HUDEP-2 (cell line): ENCODE results near the gene TMEM164.

ENCODE experiments used
- DNase-seq, 76 experiments: peaks; one replicate each; lab custom pipeline; 2025; ENCODE audit not compliant: unreplicated experiment in 76 of 76; lab: John Stamatoyannopoulos, UW

Gene TMEM164

DNA sequence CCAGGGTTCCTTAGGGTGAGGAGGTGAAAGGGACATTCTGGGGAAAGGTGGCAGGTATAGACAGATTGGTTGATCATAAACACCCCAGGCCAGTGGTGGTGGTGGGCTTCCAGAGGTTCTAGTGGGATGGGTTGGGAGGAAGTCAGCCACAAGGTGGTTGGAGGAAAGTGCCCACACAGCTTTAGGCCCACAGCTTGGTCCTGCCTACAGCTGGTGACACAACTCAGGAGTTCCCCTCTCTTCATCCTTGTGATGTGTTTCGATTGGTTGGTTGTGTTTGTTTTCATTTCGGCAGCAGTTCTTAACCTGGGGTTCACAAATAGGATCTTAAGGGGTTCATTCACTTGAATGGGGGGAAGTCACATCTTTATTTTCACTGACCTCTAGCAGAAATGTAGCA lies 157.0 kb downstream of the TMEM164 start:
- DNase-seq = no peak

DNA sequence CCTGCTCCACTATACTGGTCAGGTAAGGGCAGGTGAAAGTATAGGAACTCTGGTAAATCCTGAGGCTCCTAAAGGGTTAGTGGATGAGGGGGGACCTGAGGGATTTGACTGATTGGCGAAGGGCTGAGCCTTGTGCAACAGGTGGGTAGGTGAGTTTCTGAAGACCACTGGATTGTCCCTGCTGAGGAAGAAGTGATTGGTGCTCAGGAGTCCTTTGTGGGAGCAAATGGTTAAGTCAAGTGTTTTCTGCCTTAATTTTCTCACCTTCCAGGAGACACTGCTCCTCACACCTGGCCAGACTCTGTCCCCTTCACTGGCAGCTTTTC lies 158.4 kb downstream of the TMEM164 start:
- DNase-seq = no peak

DNA sequence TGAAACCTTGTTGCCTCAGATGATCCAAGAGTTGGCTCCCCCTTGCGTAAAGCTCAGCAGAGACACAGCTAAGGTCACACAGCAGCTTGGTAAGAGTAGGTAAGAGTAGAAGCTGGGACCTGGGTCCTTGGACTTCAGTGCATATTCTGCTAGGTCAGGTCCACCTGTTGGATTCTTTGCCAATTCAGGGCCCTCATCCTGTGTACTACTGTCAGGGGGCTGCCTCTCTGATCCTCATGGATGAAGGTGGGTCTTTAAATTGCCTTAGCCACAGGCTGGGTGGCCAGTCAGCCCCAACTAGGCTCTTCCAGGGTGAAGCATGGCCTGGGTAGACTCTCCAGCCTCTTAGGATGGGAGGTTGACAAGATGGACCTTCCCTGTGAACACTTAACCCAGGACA lies 159.2 kb downstream of the TMEM164 start:
- no peak for DNase-seq

DNA sequence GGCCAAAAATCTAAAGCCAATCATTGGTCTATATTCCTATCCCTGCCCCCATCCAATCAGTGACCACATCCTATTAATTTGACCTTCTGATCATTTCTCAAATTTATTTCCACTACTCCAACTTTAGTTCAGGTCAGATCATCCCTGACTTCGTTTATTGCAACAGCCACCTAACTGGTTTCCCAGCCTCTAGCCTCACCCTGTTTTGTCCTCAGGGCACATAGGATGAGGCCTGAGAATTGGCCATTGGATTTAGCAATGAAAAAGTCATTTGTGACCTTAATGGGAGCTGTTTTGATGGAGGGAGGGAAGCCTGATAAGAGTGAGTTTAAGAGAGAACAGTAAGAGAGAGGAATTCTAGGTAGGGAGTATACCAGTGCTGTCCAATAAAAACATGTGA lies 160.0 kb downstream of the TMEM164 start:
- no peak for DNase-seq

DNA sequence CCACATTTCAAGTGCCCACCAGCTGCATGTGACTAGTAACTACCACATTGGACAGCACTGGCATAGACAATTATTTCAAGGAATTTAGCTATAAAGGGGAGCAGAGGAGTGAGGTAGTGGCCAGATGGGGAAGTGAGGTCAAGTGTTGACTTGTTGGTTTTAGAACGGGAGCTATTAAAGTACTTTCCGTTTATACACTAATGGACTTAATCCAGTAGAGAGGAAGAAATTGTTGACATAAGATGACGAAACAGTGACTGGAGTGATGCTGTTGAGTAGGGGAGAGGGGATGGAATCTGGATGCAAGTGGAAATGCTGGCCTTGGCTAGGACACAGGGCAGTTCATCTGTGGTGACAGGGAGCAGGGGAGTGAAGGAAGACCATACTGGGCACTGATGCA lies 160.6 kb downstream of the TMEM164 start:
- no peak for DNase-seq

DNA sequence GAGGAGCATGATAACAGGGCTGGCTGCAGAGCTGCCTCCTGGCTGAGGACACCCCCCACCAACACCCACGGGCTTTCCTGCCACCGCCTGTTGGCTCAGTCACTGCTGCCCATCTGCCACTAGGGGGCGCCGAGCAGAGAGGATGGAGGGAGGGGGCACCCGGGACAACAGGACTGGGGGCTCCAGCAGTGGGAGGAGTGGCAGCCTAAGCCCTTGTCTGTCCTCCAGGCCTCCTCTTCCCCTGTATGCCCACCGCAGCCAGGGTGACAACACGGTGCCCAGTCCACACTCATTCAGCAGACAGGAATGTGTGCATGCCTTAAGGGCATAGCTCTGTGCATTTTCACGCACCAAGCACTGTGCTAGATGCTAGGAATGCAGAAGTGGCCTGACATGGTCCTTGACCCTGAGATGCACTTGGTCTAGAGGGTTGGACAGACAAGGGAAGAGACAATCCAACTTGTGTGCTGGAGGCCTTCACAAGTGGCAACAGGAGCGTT lies 165.1 kb downstream of the TMEM164 start:
- peak in 70 of 76 experiments; percentile 0 to 72 (median 41) for DNase-seq

DNA sequence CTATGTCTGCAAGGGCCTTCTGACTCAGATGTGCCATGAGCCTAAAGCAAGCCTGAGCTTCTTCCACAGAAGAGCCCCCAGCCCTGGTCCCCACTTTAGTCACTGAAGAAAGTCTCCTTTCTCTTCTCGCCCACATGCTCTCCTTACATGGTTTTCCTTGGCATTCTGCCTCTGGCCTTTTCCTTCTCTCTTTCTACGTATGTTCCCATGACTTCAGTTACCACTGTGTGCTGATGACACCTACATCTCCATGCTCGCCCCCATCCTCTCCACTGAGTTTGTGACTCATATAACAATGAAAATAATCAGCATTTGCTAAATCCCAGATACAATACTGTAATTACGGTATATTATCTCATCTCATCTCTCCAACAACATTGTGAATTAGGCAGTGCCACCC lies 165.7 kb downstream of the TMEM164 start:
- no peak for DNase-seq

DNA sequence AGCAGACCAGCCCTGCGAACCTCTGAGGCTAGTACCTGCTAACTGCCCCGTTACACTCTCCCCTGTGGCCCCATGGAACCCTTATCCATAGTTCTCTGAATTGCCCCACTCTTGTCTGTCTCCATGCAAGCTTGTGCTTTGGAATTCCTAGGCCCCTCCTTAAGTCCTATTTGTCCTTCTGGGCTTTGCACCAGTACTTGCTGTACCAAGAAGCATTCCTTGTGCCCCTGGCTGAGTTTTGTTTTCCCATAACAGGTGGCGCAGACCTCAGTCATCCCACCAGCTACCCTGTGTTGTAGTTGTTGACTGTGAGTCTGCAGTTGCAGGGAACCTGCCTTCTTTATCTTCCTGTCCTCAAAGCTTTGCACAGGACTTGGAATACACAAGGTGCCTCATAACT lies 167.1 kb downstream of the TMEM164 start:
- DNase-seq = no peak

DNA sequence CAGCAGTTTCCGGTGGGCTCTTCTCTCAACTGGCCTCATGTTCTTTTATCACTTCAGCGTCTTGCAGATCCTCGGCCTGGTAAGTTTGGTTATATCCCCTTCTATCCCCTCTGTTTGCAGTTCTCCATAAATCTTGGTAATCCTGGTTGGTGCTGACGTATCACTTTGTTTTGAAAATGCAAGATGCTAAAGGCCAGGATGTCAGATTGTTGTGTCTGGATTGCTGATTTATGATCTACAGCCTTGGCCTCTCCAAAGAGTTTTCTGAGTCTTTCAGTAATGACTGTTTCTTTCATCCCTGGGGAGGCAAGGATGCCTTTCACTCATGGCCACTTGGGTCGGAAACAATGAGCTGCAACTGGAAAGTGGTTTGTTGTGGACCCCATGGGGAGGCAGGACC lies 168.5 kb downstream of the TMEM164 start:
- no peak for DNase-seq

DNA sequence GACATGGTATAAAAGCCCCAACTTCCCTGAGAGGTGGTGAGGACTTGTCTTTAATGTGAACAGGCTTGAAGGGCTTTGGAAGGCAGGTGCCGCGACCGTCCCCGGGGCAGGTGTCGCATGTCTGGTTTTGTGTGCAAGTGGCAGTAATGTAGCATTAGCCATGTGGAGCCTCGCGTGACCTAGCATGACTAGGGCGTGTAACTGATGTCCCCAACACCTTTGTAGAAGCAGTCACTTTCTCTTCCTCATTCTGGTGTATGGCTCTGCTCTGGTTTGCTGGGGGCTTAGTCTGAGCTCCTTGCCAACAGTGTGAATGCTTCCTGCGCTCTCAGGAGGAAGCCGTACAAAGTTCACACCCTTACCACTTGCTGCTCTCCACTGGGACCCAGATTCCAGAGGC lies 169.3 kb downstream of the TMEM164 start:
- no peak for DNase-seq

DNA sequence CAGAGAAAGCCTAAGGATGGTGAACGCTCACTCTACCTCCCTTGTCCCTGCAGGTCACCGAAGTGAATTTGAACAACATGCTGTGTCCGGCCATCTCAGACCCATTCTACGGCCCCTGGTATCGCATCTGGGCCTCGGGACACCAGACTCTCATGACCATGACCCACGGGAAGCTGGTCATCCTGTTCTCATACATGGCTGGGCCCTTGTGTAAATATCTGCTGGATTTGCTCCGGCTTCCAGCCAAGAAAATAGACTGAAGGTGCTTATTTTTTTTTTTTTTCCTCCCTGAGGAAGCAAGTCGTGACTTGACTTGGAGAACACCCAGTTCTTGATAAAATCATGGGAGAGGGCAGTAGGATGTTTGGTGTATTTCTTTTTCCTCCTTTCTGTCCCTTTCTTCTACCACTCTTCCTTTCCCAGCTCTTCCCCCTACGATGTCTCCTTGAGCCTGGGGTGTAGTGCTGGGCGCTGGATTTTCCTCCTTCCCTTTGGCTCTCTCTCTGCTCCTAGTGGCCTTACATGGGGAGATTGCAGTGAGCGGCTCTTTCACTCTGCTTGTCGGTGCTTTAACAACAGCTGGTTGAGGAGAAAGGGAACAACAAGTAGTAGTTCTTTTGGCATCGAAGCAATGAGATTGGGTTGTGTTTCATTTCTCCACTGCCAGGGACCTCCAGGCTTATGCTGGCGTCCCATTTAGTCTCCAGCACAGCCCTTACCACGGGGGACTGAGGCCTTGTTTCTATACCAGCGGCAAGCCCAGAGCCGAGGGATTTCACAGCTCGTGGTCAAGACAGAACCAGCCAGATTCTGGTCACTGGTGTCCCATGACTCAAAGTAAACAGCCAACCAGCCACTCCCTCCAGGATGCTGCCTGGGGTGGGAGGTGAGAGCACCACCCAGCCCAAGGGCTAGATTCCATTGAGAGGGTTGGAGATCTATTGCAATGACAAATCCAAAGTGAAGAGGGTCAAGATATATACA lies 170.6 kb downstream of the TMEM164 start:
- DNase-seq = no peak

DNA sequence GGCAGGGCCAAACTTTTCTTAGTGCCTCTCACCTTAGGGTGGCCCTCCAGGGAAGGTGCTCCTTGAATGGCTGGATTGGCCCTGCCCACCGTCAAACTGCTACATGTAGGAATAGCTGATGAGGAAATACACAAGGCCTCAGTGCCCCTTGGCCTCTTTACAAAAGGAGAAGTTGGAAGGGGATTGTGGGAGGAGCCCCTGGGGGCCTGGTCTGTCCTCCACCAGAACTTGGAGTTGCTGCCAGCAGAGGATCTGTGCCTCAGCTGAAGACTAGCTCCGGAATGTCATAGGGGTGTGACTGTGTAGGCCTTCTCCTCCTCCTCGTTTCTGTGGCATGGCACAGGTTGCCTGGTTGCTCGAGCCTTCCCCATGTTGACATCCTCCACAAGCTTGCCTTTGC lies 172.2 kb downstream of the TMEM164 start:
- DNase-seq = peak in 1 of 76 experiments; percentile 6

DNA sequence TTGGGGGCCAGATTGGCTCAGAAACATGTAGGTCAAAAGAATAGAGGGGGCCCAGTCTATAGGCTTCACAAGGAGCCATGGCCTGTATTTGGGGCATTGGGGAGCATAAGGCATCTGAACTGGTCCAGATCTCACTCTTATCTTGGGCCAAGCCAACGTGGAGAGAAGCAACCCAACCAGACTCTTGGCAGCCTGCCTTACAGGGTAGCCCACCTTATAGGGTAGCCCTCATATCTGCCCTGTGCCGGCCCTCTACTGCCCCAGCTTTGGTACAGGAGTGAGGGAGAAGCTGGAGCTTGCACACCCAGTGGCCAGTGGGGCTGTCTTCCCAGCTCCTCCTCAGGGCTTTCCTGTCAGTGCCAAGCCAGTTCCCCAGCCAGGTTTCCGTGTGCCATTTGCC lies 172.8 kb downstream of the TMEM164 start:
- no peak for DNase-seq

DNA sequence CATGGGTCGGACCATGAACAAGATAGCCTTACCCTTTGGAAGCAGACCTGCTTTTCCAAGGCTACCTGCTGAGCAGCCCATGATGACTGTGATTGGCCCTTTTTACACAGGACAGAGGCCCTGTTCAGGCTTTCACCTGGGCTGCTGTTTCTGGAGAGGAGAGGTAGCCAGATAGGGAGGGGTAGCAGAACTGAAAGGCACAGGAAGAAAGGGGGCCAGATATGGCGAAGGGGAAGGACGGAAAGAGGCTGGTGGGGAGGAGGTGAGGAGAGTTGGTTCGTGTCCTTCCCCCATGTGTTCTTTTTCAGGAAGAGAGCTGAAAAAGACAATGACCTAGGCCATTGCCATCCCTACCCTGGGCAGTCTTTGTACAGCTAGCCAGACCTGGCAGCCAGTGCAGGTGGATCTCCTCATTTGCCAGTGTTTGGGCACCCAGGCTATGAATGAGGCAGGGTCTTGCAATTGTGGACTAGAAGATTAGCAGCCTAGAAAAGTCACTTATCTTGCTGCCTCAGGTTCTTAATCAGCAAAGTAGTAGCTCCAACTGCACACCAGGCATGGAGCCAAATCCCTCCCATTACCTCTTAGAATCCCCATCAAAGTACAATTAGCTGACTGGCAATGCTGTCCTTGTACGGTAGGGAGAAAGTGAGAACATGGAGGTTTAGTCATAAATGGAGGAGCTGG lies 175.4 kb downstream of the TMEM164 start:
- peak in 74 of 76 experiments; percentile 18 to 90 (median 72) for DNase-seq

DNA sequence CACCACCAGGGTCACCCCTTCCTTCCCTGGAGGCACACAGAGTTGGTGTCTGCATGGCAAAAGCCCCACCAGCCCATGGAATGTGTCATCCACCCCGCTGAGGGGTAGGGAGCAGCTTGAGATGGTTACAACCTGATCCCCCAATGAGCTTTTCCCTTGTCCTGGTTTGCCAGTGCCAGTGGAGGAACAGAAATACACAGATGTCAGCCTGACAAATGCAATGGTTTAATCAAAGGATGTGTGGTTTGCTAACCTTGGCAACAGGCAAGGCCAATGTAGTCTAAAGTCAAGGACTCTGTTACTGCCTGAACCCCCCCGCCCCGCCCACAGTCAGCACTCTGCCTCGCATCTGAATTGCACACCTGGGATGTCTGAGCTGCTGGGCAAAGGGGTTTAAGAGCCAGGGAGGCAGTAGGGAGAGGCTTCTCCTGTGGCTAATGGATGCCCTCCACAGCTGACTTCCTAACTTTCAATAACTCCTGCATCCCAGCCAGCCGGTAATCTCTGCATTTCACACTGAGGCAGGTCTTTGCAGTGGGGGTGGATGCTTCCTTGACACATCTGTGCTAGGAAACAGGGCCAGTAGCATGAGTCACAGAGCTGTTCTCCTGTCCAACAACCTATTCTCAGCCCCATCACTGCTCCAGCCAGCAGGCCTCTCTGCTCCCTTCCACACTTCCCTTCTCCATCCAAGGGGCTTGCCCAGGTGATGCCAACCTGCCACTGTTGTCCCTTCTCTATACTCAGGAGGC lies 177.4 kb downstream of the TMEM164 start:
- no peak for DNase-seq

DNA sequence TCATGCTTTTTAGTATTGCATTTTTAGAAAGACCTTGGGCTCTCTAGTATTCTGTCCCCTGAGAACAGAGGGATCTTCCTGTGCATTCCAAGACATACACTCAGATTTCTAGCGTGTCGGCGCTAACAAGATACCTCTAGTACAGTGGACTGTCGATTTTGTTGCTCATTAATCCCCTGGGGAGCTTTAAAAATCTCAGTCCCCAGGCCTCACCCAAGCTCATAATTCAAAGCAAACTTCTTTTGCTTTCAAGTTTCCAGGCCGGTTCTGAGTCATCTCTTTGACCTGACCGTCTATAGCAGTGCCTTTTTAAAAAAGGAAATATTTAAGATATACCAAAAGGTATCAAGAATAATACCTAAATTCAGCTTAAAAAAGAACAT lies 178.0 kb downstream of the TMEM164 start:
- DNase-seq = no peak

DNA sequence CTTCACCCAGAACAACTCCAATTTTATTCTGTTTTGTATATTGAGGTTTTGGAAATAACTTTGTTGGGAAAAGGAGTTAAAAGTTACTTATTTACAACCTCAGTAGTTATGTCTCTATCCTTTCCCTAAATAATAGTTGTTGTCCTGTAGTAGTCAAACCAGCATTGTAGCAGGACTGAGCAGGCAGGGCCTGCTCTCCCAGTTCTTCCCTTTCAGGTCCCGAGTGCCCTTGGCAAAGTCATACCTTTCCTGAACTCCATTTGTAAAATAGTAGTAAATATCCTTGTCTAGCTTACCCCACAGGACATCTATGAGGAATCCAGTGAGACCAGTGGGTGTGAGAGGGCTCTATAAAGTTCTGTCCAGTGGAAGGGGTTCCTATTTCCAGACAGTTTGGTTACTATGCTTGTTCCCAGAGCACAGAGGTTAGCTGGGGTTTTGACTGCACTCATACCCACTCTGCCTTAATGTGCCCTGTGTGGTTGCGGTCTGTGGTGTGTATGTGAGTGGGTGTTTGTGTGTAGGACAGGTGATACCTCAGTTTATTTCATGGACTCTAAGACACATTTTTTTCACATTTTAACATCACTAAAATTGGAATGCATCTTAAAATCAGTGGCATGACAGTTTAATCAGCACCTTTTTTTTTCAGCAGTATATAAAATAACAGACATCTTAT lies 178.7 kb downstream of the TMEM164 start:
- DNase-seq = no peak

DNA sequence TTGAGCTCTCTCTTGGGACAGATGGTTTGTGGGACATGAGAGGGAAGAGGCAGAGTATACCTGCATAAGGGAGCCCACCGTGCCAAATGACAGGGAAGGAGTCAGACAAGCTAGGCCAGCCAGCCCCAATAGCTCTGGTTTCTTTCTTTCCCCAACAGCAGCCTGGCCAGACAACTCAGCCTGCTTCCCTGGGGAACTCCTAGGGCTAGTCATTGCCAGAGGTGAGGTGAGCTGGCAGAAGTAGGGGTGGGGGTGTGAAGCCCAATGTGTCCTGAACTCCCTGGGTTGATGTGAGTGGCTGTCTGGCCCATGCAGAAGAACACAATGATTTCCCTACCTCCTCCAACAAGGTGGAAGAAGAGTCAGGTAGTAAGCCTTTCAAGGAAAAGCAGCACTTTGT lies 179.4 kb downstream of the TMEM164 start:
- peak in 1 of 76 experiments; percentile 1 for DNase-seq

DNA sequence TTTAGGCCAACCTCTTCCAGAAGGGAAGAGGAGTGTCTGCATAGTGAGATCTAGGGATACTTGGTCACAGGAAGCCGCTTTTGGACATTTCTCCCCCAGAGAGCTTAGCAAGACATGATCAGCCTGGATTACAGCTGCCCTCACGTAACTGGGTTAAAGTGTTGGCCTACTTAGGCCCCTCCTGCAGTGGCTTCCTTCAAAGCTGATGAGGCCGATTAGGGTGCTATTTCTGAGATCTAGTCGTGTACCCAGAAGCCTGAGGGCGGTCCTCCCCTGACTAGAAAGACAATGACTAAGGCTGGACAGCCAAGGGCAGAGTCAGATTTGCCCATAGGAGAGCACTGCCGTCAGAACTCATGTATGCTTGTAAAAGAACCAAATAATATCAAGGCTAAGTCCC lies 180.0 kb downstream of the TMEM164 start:
- peak in 10 of 76 experiments; percentile 0 to 37 (median 7) for DNase-seq

DNA sequence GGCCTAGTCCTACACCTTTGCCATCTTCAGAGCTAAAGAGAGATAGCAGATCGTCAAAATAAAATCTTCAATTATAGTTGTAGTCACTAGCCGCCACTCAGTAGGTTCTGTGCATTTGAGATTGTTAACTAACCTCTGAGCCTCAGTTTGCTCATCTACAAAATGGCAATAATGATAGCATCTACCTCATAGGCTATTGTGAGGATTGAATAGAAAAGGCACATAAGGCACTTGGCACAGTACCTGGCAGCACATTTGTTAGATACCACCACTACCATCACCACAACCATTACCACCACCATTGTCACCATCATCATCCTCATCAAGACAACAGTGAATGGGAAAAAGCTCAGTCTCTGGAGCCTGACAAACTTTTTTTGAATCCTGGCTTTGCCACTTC lies 180.4 kb downstream of the TMEM164 start:
- no peak for DNase-seq
